Measurements from ENCODE around the gene TPST2. TPM values are rescaled to one million over a fixed set of nuclear protein-coding genes. Genes with fewer than 3 reads are reported as not detected.

Gene TPST2
- total and polyA plus RNA-seq, 9 of the 15 experiments (the other 6 are each of a cell fraction or from before 2014, with no cell fraction given), result 14.2 to 123 (median 60.1) TPM

GRCh38 chr22:26608129-26608528, 18.2 kb upstream of the TPST2 start (continued):
- TF ChIP-seq PCBP1 (IDR thresholded peaks at IDR 0.05; ENCODE audit: low read depth, low read length, poor library complexity, severe bottlenecking) (no peak), HDAC2 (IDR thresholded peaks at IDR 0.05) (peak; percentile 59; the same call in 1 of the 2 replicates), ZNF77 (CRISPR knock-in tag; IDR thresholded peaks at IDR 0.05) (no peak), ZNF766 (CRISPR knock-in tag; conservative IDR thresholded peaks at IDR 0.05) (no peak), BCOR (IDR thresholded peaks at IDR 0.05) (peak; percentile 95), CBX1 (IDR thresholded peaks at IDR 0.05; ENCODE audit: low read depth) (0 out of 2 replicates have a peak, but pooled peaks have one; percentile 38), HLTF (IDR thresholded peaks at IDR 0.05) (no peak), CBX8 (IDR thresholded peaks at IDR 0.05; ENCODE audit: borderline replicate concordance, extremely low read depth, low read depth, low read length, poor library complexity, severe bottlenecking) (no peak), CC2D1A (IDR thresholded peaks at IDR 0.05) (no peak), REST (IDR thresholded peaks at IDR 0.05; ENCODE audit: borderline replicate concordance) (no peak), REST (CRISPR knock-in tag; IDR thresholded peaks at IDR 0.05; ENCODE audit: low read depth) (no peak), RAD51 (IDR thresholded peaks at IDR 0.05; ENCODE audit: borderline replicate concordance, low read depth) (no peak), GABPB2 (CRISPR knock-in tag; conservative IDR thresholded peaks at IDR 0.05) (no peak), NCOA6 (IDR thresholded peaks at IDR 0.05) (no peak), LEF1 (IDR thresholded peaks at IDR 0.05) (no peak), ZBTB34 (CRISPR knock-in tag; IDR thresholded peaks at IDR 0.05) (no peak), SMARCC2 (IDR thresholded peaks at IDR 0.05; ENCODE audit: low read depth) (no peak)
